Measurements from ENCODE around the gene OTUD1.

DNA sequence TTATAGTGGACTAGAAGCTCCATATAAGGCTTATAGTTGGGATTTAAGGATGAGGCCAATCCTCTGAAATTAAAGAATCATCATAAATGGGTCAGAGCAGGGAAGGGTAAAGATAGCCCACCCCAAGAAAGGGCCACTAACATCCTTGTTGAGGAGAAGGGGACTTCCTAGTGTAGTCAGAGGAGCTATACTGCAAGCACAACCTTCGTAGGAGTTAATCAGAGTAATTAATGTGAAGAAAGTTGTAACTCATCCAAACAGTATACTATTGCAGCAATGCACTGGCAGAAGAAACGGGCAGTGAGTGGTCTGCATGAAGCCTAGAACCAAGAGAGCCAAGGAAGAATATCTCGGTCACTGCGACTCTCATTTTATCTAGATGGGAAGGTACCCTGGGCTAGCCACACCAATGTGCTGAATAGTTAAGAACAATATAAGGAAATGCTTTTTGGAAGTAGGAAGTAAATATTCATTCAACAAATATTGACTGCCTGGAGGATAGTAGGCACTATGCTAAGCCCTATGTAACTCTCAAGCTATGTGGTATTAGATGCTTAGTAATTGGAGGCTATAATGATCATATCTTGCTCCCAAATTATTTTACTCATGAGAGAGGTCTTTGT is 13.3 kb downstream of the OTUD1 start:
- TF ChIP-seq, protein P1, sequence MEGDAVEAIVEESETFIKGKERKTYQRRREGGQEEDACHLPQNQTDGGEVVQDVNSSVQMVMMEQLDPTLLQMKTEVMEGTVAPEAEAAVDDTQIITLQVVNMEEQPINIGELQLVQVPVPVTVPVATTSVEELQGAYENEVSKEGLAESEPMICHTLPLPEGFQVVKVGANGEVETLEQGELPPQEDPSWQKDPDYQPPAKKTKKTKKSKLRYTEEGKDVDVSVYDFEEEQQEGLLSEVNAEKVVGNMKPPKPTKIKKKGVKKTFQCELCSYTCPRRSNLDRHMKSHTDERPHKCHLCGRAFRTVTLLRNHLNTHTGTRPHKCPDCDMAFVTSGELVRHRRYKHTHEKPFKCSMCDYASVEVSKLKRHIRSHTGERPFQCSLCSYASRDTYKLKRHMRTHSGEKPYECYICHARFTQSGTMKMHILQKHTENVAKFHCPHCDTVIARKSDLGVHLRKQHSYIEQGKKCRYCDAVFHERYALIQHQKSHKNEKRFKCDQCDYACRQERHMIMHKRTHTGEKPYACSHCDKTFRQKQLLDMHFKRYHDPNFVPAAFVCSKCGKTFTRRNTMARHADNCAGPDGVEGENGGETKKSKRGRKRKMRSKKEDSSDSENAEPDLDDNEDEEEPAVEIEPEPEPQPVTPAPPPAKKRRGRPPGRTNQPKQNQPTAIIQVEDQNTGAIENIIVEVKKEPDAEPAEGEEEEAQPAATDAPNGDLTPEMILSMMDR (IDR thresholded peaks at IDR 0.05; ENCODE audit: poor library complexity, severe bottlenecking), result no peak
- TF ChIP-seq POLR2AphosphoS5 (IDR thresholded peaks at IDR 0.05) (no peak), EP300 (conservative IDR thresholded peaks at IDR 0.05; ENCODE audit: poor library complexity, severe bottlenecking) (no peak)

All from neural cell (in vitro differentiated cells).